Activated CD8-positive, alpha-beta T cell treated with anti-CD3 and anti-CD28 coated beads, Interleukin-2, amount 10 ng/mL, durations not matched to agents 7 days and 5 days (primary cell): ENCODE data around the gene AKAP9. TPM values are rescaled to one million over a fixed set of nuclear protein-coding genes. Genes with fewer than 3 reads are reported as not detected.
"Not testable (repeated sequence)": the region's sequence is repeated elsewhere in the genome, so short reads cannot be mapped to it uniquely, and the experiment has no call there.

Experiments
- ATAC-seq: fragments of 150-1000 bp; cut with Tn5 transposase; one replicate; pipeline ENCODE4 v1.10.0; 2021; ENCODE audit warnings: moderate library complexity
- CTCF ChIA-PET: fragments of 350-600 bp; sonication (Branson Sonifier 250); formaldehyde crosslinking; loops from one replicate; lab custom pipeline; 2021; ENCODE audit warnings: antibody characterized with exemption; lab: Charles Lee
- POLR2A ChIA-PET: fragments of 350-600 bp; sonication (Branson Sonifier 250); formaldehyde crosslinking; loops from one replicate; lab custom pipeline; 2021; ENCODE audit warnings: antibody characterized with exemption; lab: Charles Lee
- DNase-seq: peaks from one replicate; pipeline ENCODE4 v3.0.0-alpha.2; 2020
- H3K27ac Mint-ChIP-seq: one replicate; pipeline ENCODE4 v1.8.0; 2021; ENCODE audit warnings: mild to moderate bottlenecking, mixed read lengths
- H3K27me3 Mint-ChIP-seq: one replicate; pipeline ENCODE4 v1.8.0; 2021; ENCODE audit warnings: low read depth, mixed read lengths
- H3K36me3 Mint-ChIP-seq: one replicate; pipeline ENCODE4 v1.8.0; 2021; ENCODE audit warnings: low read depth, mixed read lengths
- H3K4me1 Mint-ChIP-seq: one replicate; pipeline ENCODE4 v1.8.0; 2021; ENCODE audit warnings: low read depth, mixed read lengths
- H3K4me3 Mint-ChIP-seq: one replicate; pipeline ENCODE4 v1.8.0; 2021; ENCODE audit warnings: mild to moderate bottlenecking, mixed read lengths
- H3K9me3 Mint-ChIP-seq: one replicate; pipeline ENCODE4 v1.8.0; 2022; ENCODE audit warnings: mixed read lengths; ENCODE audit not compliant: insufficient read depth
- total RNA-seq, 2 experiments: library from RNA; stranded (reverse); gene quantifications; one replicate each; pipeline ENCODE4 v1.2.3, GENCODE V29; 2021

Gene AKAP9
- total RNA-seq, 2 experiments from 2014 or later: 32.7 to 41.5 TPM

DNA sequence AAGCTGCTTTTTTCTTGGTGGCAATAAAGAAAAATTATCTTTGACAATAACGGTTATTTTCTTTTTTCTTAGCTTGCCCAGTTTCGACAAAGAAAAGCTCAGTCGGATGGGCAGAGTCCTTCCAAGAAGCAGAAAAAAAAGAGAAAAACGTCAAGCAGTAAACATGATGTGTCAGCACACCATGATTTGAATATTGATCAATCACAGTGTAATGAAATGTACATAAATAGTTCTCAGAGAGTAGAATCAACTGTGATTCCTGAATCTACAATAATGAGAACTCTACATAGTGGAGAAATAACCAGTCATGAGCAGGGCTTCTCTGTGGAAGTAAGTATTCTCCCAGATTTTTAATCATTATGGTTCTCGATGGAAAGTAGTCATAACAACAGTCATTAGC, 33.0 kb downstream of the AKAP9 start:
- H3K27ac Mint-ChIP-seq: no peak overlapping the region
- peaks cover 5% of the 10 kb centered on the region for H3K36me3 Mint-ChIP-seq
- ChIA-PET POLR2A (no interaction called here), CTCF (interaction anchor here (0.6 kb wide), 1 partner anchor 1239 kb away, joined by 3 read pairs; no protein-coding TSS in a partner anchor)
- H3K4me1 Mint-ChIP-seq: peaks cover 6% of the 10 kb centered on the region
- no peaks in the 10 kb centered on the region for H3K9me3 Mint-ChIP-seq
- H3K27me3 Mint-ChIP-seq: no peaks in the 10 kb centered on the region
- H3K4me3 Mint-ChIP-seq: no peak overlapping the region
- no peak for DNase-seq
- ATAC-seq: no peak

DNA sequence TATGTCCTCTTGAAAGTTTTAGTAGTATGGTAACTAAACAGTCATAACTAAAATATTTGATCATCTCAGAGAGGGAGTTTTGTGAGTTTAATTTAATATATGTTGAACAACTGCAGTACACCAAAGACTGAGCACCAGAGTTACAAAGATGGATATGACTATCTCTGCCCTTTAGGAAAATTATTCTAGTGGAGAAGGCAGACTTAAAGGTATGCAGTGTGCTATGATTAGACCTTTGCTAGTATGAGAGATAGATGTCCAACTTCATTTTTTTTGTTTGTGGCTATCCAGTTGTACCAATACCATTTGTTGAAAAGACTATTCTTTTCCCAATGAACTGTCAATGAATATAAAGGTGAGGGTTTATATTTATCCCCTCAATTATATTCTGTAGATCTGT, 33.4 kb downstream of the AKAP9 start:
- H3K9me3 Mint-ChIP-seq: no peaks in the 10 kb centered on the region
- H3K27ac Mint-ChIP-seq: no peak overlapping the region
- H3K4me1 Mint-ChIP-seq: peaks cover 6% of the 10 kb centered on the region
- H3K4me3 Mint-ChIP-seq: no peak overlapping the region
- H3K27me3 Mint-ChIP-seq: no peaks in the 10 kb centered on the region
- no peak for DNase-seq
- ChIA-PET POLR2A (no interaction called here), CTCF (interaction anchor here (0.6 kb wide), 1 partner anchor 1238 kb away, joined by 3 read pairs; no protein-coding TSS in a partner anchor)
- peaks cover 5% of the 10 kb centered on the region for H3K36me3 Mint-ChIP-seq
- ATAC-seq: no peak

DNA sequence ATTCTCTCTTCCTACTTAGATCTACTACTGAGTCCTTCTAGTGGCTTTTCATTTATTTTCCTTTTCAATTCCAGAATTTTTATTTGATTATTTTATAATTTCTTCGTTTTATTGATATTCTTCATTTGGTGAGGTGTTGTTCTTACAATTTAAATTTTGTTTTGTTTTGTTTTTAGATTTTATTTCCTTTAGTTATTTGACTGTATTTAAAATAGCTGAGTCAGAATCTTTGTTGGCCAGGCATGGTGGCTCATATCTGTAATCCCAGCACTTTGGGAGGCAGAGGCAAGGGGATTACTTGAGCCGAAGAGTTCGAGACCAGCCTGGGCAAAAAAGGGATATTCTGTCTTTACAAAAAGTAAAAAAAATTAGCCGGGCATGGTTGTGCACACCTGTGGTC, 36.1 kb downstream of the AKAP9 start:
- Mint-ChIP-seq H3K9me3 (no peaks in the 10 kb centered on the region), H3K4me3 (no peak overlapping the region), H3K27me3 (no peaks in the 10 kb centered on the region), H3K4me1 (no peaks in the 10 kb centered on the region), H3K36me3 (peaks cover 11% of the 10 kb centered on the region), H3K27ac (no peak overlapping the region)
- ATAC-seq (no peak), DNase-seq (no peak)
- CTCF ChIA-PET: no interaction called here
- POLR2A ChIA-PET: no interaction called here

DNA sequence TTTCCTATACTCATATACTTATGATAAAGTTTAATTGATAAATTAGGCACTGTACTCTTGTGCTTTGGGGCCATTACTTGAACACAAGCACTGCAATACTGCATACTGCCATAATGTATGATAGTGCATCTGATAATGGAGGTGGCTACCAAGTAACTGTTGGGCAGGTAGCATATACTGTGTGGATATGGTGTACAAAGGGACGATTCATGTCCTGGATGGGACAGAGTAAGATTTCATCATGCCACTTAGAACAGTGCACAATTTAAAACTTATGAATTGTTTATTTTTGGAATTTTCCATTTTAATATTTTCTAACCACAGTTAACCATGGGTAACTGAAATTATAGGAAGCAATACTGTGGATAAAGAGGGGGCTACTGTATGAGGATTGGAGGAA, 38.9 kb downstream of the AKAP9 start:
- no peak overlapping the region for H3K4me3 Mint-ChIP-seq
- DNase-seq: no peak
- no peaks in the 10 kb centered on the region for H3K27me3 Mint-ChIP-seq
- H3K9me3 Mint-ChIP-seq: peaks cover 5% of the 10 kb centered on the region
- no peak overlapping the region for H3K27ac Mint-ChIP-seq
- POLR2A ChIA-PET: no interaction called here
- ATAC-seq: no peak
- peaks cover 8% of the 10 kb centered on the region for H3K4me1 Mint-ChIP-seq
- peaks cover 33% of the 10 kb centered on the region for H3K36me3 Mint-ChIP-seq
- CTCF ChIA-PET: no interaction called here

DNA sequence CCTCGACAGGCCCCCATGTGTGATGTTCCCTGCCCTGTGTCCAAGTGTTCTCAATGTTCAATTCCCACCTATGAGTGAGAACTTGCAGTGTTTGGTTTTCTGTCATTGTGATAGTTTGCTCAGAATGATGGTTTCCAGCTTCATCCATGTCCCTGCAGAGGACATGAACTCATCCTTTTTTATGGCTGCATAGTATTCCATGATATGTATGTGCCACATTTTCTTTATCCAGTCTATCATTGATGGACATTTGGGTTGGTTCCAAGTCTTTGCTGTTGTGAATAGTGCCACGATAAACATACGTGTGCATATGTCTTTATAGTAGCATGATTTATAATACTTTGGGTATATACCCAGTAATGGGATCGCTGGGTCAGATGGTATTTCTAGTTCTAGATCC, 41.7 kb downstream of the AKAP9 start:
- H3K9me3 Mint-ChIP-seq, DNase-seq, ATAC-seq, POLR2A ChIA-PET, H3K27me3 Mint-ChIP-seq, CTCF ChIA-PET, H3K27ac Mint-ChIP-seq, H3K4me3 Mint-ChIP-seq, H3K4me1 Mint-ChIP-seq: not testable (repeated sequence)
- H3K36me3 Mint-ChIP-seq: peaks cover 42% of the 10 kb centered on the region

DNA sequence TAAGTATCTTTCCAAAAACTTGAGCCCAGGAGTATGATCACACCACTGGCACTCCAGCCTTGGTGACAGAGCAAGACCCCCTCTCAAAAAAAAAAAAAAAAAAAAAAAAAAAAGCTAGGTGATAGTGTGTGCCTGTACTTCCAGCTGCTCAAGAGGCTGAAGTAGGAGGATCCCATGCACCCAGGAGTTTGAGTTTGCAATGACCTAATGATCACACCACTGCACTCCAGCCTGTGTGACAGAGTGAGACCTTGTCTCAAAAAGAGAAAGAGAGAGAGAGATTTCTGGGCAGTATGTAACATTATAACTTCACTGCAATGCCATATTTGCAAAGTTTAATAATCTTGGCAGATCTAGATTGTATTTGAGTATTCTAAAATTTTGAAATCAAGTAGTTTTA, 47.6 kb downstream of the AKAP9 start:
- no peak overlapping the region for H3K27ac Mint-ChIP-seq
- peaks cover 11% of the 10 kb centered on the region for H3K4me1 Mint-ChIP-seq
- peaks cover 5% of the 10 kb centered on the region for H3K9me3 Mint-ChIP-seq
- H3K4me3 Mint-ChIP-seq: no peak overlapping the region
- ChIA-PET POLR2A (no interaction called here), CTCF (no interaction called here)
- ATAC-seq (no peak), DNase-seq (no peak)
- H3K27me3 Mint-ChIP-seq: no peaks in the 10 kb centered on the region
- peaks cover 30% of the 10 kb centered on the region for H3K36me3 Mint-ChIP-seq

DNA sequence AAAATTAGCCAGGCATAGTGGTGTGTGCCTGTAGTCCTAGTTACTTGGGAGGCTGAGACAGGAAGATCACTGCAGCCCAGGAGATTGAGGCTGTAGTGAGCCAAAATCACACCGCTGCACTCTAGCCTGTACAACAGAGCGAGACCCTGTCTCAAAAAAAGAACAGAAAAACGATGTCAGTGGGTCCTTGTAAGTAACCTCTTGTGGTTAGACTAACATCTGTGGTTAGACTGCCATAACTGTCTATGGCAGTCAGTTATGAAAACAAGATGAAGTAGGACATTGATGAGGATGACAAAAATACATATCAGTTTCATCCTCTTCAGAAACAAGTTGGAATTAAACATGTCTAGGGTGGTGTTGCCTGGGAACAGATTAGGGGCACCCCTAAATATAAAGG, 53.3 kb downstream of the AKAP9 start:
- no peaks in the 10 kb centered on the region for H3K9me3 Mint-ChIP-seq
- no peak for ATAC-seq
- H3K4me3 Mint-ChIP-seq: no peak overlapping the region

DNA sequence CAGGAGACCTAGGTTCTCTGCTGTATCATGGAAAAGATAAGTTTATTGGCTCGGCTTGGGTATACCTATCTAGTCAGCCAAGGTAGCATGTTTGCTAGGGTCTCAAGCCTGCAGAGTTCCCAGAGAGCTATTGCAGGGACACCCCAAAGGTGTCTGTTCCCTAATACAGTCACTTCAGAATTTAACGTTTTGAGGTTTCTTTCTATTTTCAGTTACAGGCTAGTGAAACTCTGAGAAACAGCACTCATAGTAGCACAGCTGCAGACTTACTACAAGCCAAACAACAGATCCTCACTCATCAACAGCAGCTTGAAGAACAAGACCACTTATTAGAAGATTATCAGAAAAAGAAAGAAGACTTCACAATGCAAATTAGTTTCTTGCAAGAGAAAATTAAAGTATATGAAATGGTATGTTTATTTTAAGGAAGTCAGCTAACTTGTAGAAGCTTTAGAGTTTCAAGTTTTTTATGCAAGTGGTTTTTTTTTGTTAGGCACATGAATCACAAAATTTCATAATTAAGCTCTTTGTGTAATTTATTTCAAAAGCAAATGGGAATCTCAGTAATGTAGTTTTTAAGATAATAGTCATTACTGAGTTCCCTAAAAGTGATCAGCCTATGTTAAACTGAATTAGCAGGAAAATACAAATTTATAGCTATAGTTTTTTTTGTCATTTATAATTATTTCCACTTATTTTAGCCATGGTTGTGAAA, 54.9 kb downstream of the AKAP9 start:
- DNase-seq: no peak
- Mint-ChIP-seq H3K27ac (no peak overlapping the region), H3K4me3 (no peak overlapping the region), H3K9me3 (no peaks in the 10 kb centered on the region), H3K36me3 (peaks cover 38% of the 10 kb centered on the region), H3K27me3 (no peaks in the 10 kb centered on the region), H3K4me1 (peaks cover 8% of the 10 kb centered on the region)
- ATAC-seq: no peak
- ChIA-PET POLR2A (interaction anchor here (0.7 kb wide), 1 partner anchor 21 kb away, joined by 3 read pairs; no protein-coding TSS in a partner anchor), CTCF (interaction anchor here (0.6 to 0.8 kb wide), 3 partner anchors 11 to 143 kb away, joined by 3 read pairs; no protein-coding TSS in a partner anchor)

More for the DNA sequence above, 53.3 kb downstream of the AKAP9 start:
- Mint-ChIP-seq H3K36me3 (peaks cover 35% of the 10 kb centered on the region), H3K27ac (no peak overlapping the region), H3K27me3 (no peaks in the 10 kb centered on the region), H3K4me1 (peaks cover 8% of the 10 kb centered on the region)
- ChIA-PET CTCF (no interaction called here), POLR2A (no interaction called here)
- DNase-seq: no peak

DNA sequence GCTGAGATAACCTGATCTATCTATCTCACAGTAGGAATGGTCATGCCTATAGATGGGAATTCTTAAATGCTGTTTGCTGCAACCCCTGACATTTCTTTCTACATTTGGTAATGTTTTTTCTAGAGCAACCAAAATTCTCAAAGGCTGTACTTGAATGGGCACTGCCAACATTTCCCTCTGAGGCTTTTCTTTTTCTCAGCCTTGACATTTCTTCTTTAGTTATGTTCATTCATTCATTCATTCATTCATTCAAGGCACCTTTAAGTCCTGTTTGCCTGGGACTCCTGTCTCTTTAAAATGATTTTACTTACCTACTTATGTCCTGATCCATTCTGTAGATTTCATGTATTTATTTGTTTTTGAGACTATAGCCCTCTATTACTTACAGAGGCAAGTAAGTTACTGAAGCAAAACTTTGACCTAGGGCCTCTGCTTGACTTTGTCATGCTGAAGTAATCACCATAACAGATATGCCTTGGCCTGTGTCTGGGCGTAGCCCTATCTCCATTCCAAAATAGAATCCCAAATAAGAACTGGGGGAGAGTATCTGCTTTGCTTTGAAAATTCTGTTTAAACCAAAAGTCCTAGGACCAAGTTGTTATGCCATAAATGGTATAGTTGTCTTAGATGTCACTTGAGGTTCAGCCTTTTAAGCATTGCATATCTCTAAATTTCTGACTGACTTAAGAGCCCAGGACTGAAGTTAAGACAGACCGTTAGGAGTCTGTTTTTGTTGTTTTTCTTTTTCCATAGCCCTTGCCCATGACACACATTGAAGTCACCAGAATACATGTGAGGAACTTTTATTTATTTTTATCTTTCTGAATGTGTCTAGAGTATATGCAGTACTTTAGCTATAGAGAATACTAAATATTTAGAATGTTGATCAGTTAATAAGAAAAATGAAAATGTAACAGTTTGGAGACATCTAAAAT, 59.2 kb downstream of the AKAP9 start:
- peaks cover 42% of the 10 kb centered on the region for H3K36me3 Mint-ChIP-seq
- no peaks in the 10 kb centered on the region for H3K9me3 Mint-ChIP-seq
- ATAC-seq: no peak
- no peaks in the 10 kb centered on the region for H3K27me3 Mint-ChIP-seq
- H3K4me3 Mint-ChIP-seq: no peak overlapping the region
- H3K27ac Mint-ChIP-seq: no peak overlapping the region
- DNase-seq: no peak
- H3K4me1 Mint-ChIP-seq: no peaks in the 10 kb centered on the region
- ChIA-PET POLR2A (no interaction called here), CTCF (no interaction called here)

DNA sequence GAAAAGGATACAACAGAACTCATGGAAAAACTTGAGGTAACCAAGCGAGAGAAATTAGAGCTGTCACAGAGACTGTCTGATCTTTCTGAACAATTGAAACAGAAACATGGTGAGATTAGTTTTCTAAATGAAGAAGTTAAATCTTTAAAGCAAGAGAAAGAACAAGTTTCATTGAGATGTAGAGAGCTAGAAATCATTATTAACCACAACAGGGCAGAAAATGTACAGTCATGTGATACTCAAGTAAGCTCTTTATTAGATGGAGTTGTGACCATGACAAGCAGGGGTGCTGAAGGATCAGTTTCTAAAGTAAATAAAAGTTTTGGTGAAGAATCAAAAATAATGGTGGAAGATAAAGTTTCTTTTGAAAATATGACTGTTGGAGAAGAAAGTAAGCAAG, 62.1 kb downstream of the AKAP9 start:
- DNase-seq: no peak
- no peak for ATAC-seq
- Mint-ChIP-seq H3K27ac (no peak overlapping the region), H3K4me3 (no peak overlapping the region), H3K36me3 (peaks cover 41% of the 10 kb centered on the region), H3K4me1 (no peaks in the 10 kb centered on the region), H3K27me3 (no peaks in the 10 kb centered on the region), H3K9me3 (peaks cover 1% of the 10 kb centered on the region)
- CTCF ChIA-PET: no interaction called here
- POLR2A ChIA-PET: no interaction called here

DNA sequence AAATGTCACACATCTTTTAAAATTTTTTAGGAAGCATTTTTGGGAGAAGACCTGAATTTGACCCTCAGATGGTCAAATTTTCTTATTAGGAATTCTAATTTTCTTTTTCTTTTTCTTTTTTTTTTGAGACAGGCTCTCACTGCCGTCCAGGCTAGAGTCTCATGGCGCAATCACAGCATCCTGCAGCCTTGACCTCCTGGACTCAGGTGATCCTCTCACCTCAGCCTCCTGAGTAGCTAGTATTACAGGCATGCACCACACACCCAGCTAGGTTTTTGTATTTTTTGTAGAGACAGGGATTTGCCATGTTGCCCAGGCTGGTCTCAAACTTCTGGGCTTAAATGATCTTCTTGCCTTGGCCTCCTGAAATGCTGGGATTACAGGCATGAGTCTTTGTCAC, 65.4 kb downstream of the AKAP9 start:
- Mint-ChIP-seq H3K27ac (no peak overlapping the region), H3K36me3 (peaks cover 44% of the 10 kb centered on the region), H3K27me3 (no peaks in the 10 kb centered on the region), H3K9me3 (peaks cover 8% of the 10 kb centered on the region), H3K4me3 (no peak overlapping the region), H3K4me1 (no peaks in the 10 kb centered on the region)
- DNase-seq (no peak), ATAC-seq (no peak)
- POLR2A ChIA-PET: no interaction called here
- CTCF ChIA-PET: interaction anchor here (0.6 to 1.0 kb wide), 2 partner anchors 10 to 339 kb away, joined by 3 to 4 read pairs; no protein-coding TSS in a partner anchor

DNA sequence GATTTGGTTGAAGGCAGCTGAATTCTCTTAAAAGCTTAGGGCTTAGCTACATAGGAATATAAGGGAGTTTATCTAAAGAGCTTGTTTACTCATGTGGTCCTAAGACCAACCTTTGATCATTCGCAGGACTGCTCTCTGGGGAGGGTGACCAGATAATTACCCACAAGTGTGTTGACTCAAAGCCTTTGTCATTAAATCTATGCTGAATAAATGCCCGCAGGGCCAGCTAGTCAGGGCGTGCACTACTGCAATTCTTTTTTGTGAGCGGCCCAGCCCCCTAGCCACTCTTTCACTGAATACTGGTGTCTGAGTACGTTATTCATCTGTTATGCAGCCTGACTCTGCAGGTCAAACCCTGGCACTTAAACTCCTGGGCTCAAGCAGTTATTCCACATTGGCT, 69.6 kb downstream of the AKAP9 start:
- Mint-ChIP-seq H3K27me3 (no peaks in the 10 kb centered on the region), H3K4me3 (no peak overlapping the region), H3K27ac (no peak overlapping the region), H3K4me1 (no peaks in the 10 kb centered on the region), H3K36me3 (peaks cover 46% of the 10 kb centered on the region), H3K9me3 (peaks cover 8% of the 10 kb centered on the region)
- DNase-seq (no peak), ATAC-seq (no peak)
- POLR2A ChIA-PET: interaction anchor here (0.6 kb wide), 1 partner anchor 9 kb away, joined by 3 read pairs; no protein-coding TSS in a partner anchor
- CTCF ChIA-PET: no interaction called here
